A673 (cell line): ENCODE measurements around the gene NT5C1B. TPM values are rescaled to one million over a fixed set of nuclear protein-coding genes. Genes with fewer than 3 reads are reported as not detected.

ENCODE experiments used
- BruUV-seq: library from RNA; stranded (reverse); fragments of 400-500 nt; replicated peaks from 2 replicates; lab custom pipeline; 2021; lab: Mats Ljungman, UMichigan
- CTCF ChIA-PET: fragments of 300-600 bp; sonication (Branson Sonifier 250); formaldehyde crosslinking; loops from one replicate; lab custom pipeline; 2022; ENCODE audit warnings: antibody characterized with exemption; lab: Charles Lee
- POLR2A ChIA-PET: fragments of 300-600 bp; sonication (Branson Sonifier 250); formaldehyde crosslinking; loops from one replicate; lab custom pipeline; 2022; ENCODE audit warnings: antibody characterized with exemption; ENCODE audit not compliant: low non-redundant PET; lab: Charles Lee
- DNase-seq: peaks from one replicate; pipeline ENCODE4 v3.0.0-alpha.2; 2015; ENCODE audit warnings: low spot score
- H3K27ac ChIP-seq: fragments of 200-600 bp; sonication (generic); 2 replicates; pipeline ENCODE4 v1.5.1; 2016; ENCODE audit warnings: mixed run types, low read depth, mild to moderate bottlenecking, mixed read lengths, antibody characterized with exemption, low read length; ENCODE audit not compliant: poor library complexity, severe bottlenecking
- H3K27me3 ChIP-seq: fragments of 200-600 bp; sonication (generic); replicated peaks from 2 replicates; pipeline ENCODE4 v1.6.1; 2017; ENCODE audit warnings: mixed run types, low read depth, mild to moderate bottlenecking, mixed read lengths, antibody characterized with exemption, low read length; ENCODE audit not compliant: insufficient read depth, poor library complexity
- H3K36me3 ChIP-seq: fragments of 200-600 bp; sonication (generic); 2 replicates; pipeline ENCODE4 v1.6.1; 2016; ENCODE audit warnings: mixed run types, mild to moderate bottlenecking, mixed read lengths, antibody characterized with exemption, low read length; ENCODE audit not compliant: insufficient read depth, poor library complexity, severe bottlenecking
- H3K4me1 ChIP-seq: fragments of 200-600 bp; sonication (generic); 2 replicates; pipeline ENCODE4 v1.6.1; 2017; ENCODE audit warnings: mixed run types, mild to moderate bottlenecking, mixed read lengths, antibody characterized with exemption, low read length; ENCODE audit not compliant: insufficient read depth, poor library complexity, severe bottlenecking
- H3K4me3 ChIP-seq: fragments of 200-600 bp; sonication (generic); 2 replicates; pipeline ENCODE4 v1.5.1; 2016; ENCODE audit warnings: low read depth, mixed run types, mild to moderate bottlenecking, mixed read lengths, low read length; ENCODE audit not compliant: poor library complexity, severe bottlenecking
- H3K9me3 ChIP-seq: fragments of 200-600 bp; sonication (generic); 2 replicates; pipeline ENCODE4 v1.6.1; 2016; ENCODE audit warnings: mixed run types, low read depth, mild to moderate bottlenecking, mixed read lengths, antibody characterized with exemption, low read length; ENCODE audit not compliant: poor library complexity, severe bottlenecking
- CTCF ChIP-seq: fragments of 300-800, 200-600 bp; sonication (generic); conservative IDR thresholded peaks from 2 replicates; pipeline ENCODE4 v1.5.1; 2017; ENCODE audit warnings: low read depth, mild to moderate bottlenecking, antibody characterized with exemption, low read length, moderate library complexity, mixed read lengths
- EZH2 ChIP-seq: fragments of 200-600 bp; sonication (generic); IDR thresholded peaks from 2 replicates; pipeline ENCODE4 v1.6.1; 2017; ENCODE audit warnings: borderline replicate concordance, low read depth, mild to moderate bottlenecking, mixed read lengths, antibody characterized with exemption, low read length; ENCODE audit not compliant: poor library complexity, severe bottlenecking
- intact Hi-C: fragments of 100-400 bp; cut with micrococcal nuclease; formaldehyde crosslinking; loops from one replicate; pipeline ENCODE4 v1.10.0; 2022; ENCODE audit not compliant: unreplicated experiment
- total RNA-seq: library from RNA; stranded (reverse); gene quantifications from 2 replicates; pipeline ENCODE4 v1.2.3, GENCODE V29; 2021

Gene NT5C1B
- total RNA-seq, 1 experiment from 2014 or later: not detected

- no TSS peak for BruUV-seq
- H3K4me1 ChIP-seq: no peaks in the 10 kb centered on the region
- no peaks in the 10 kb centered on the region for H3K36me3 ChIP-seq
- intact Hi-C loops: loop anchor here (10.0 kb wide), 1 partner anchor 329 kb away; no protein-coding TSS in a partner anchor
- ChIA-PET POLR2A (no interaction called here), CTCF (no interaction called here)
- DNase-seq: no peak
- H3K27ac ChIP-seq: no peak overlapping the region
- no peak overlapping the region for H3K4me3 ChIP-seq
- no peaks in the 10 kb centered on the region for H3K27me3 ChIP-seq
- TF ChIP-seq CTCF: no peak
- no peak for TF ChIP-seq EZH2
- H3K9me3 ChIP-seq: no peaks in the 10 kb centered on the region
Measured at GRCh38 chr2:18525852-18526251, 63.5 kb downstream of the NT5C1B start.

- TF ChIP-seq CTCF (no peak), EZH2 (no peak)
- no peaks in the 10 kb centered on the region for H3K9me3 ChIP-seq
- H3K36me3 ChIP-seq: no peaks in the 10 kb centered on the region
- H3K27me3 ChIP-seq: no peaks in the 10 kb centered on the region
- no peak for DNase-seq
- intact Hi-C loops: loop anchor here (10.0 kb wide), 1 partner anchor 330 kb away; no protein-coding TSS in a partner anchor
- no peaks in the 10 kb centered on the region for H3K4me1 ChIP-seq
- H3K27ac ChIP-seq: no peak overlapping the region
- BruUV-seq: no TSS peak
- ChIA-PET CTCF (no interaction called here), POLR2A (no interaction called here)
- H3K4me3 ChIP-seq: no peak overlapping the region
Measured at GRCh38 chr2:18525236-18525635, 64.1 kb downstream of the NT5C1B start.

GRCh38 chr2:18522484-18523146 is 66.8 kb downstream of the NT5C1B start:
- CTCF ChIA-PET: no interaction called here
- Histone ChIP-seq H3K27me3 (no peaks in the 10 kb centered on the region), H3K9me3 (no peaks in the 10 kb centered on the region), H3K36me3 (no peaks in the 10 kb centered on the region), H3K27ac (no peak overlapping the region), H3K4me3 (no peak overlapping the region), H3K4me1 (no peaks in the 10 kb centered on the region)
- no peak for DNase-seq
- TF ChIP-seq EZH2 (no peak), CTCF (no peak)
- POLR2A ChIA-PET: no interaction called here
- BruUV-seq: no TSS peak
- intact Hi-C loops: loop anchor here (10.0 kb wide), 1 partner anchor 332 kb away; no protein-coding TSS in a partner anchor
